SH-SY5Y (cell line): ENCODE results near the gene KIFAP3.

ENCODE experiments used
- GATA2 ChIP-seq: IDR thresholded peaks from 2 replicates; pipeline ENCODE4 v1.6.1; 2011; ENCODE audit warnings: mild to moderate bottlenecking, low read depth, low read length
- GATA3 ChIP-seq: IDR thresholded peaks from 2 replicates; pipeline ENCODE4 v1.6.1; 2011; ENCODE audit warnings: low read depth, mild to moderate bottlenecking, low read length, moderate library complexity

DNA sequence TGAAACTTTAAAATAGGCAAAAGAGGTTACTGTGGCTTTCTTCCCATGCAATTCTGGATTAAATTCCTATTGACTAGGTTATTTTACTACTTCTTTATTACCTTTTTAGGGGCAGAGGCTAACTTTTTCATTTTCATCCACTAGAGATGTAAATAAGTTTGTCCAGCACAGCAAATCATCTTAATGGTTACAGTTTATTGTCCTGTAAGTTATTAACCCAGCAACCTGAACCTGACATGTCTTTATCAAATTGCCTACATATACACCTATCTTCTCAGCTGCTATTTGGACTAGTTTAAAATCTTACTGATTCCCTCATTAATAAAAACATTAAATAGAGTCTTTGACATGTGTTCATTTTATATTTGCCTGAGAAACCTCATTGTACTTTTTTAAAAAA, 173.9 kb downstream of the KIFAP3 start:
- TF ChIP-seq GATA2 (no peak), GATA3 (no peak)
